ENCODE data around the gene TARDBP. TPM values are rescaled to one million over a fixed set of nuclear protein-coding genes. Genes with fewer than 3 reads are reported as not detected.

The TARDBP gene
- total RNA-seq, 1 donor from 2014 or later: 117 TPM

- Histone ChIP-seq H3K27ac (no peak overlapping the region), H3K36me3 (peaks cover 87% of the 10 kb centered on the region), H3K4me1 (no peaks in the 10 kb centered on the region), H3K9me3 (no peaks in the 10 kb centered on the region), H3K27me3 (ENCODE audit: low read depth) (no peaks in the 10 kb centered on the region), H3K4me3 (no peak overlapping the region)
- DNase-seq: no peak
- no peak for TF ChIP-seq CTCF (IDR thresholded peaks at IDR 0.05)
- ATAC-seq: no peak
- intact Hi-C loops (cut with DNase I): no loop called here
Measured at GRCh38 chr1:11025618-11026017, 13.2 kb downstream of the TARDBP start.

GRCh38 chr1:11026052-11026451, 13.6 kb downstream of the TARDBP start:
- Histone ChIP-seq H3K4me3 (no peak overlapping the region), H3K27ac (no peak overlapping the region), H3K4me1 (no peaks in the 10 kb centered on the region), H3K36me3 (peaks cover 87% of the 10 kb centered on the region), H3K27me3 (ENCODE audit: low read depth) (no peaks in the 10 kb centered on the region), H3K9me3 (no peaks in the 10 kb centered on the region)
- no peak for TF ChIP-seq CTCF (IDR thresholded peaks at IDR 0.05)
- intact Hi-C loops (cut with DNase I): no loop called here
- no peak for ATAC-seq
- DNase-seq: no peak

GRCh38 chr1:11026903-11027302, 14.4 kb downstream of the TARDBP start:
- no peaks in the 10 kb centered on the region for H3K9me3 ChIP-seq
- no peak overlapping the region for H3K27ac ChIP-seq
- no peaks in the 10 kb centered on the region for H3K27me3 ChIP-seq (ENCODE audit: low read depth)
- ATAC-seq (no peak), DNase-seq (no peak)
- no peak for TF ChIP-seq CTCF (IDR thresholded peaks at IDR 0.05)
- H3K4me3 ChIP-seq: no peak overlapping the region
- H3K4me1 ChIP-seq: no peaks in the 10 kb centered on the region
- intact Hi-C loops (cut with DNase I): no loop called here
- peaks cover 79% of the 10 kb centered on the region for H3K36me3 ChIP-seq

DNA sequence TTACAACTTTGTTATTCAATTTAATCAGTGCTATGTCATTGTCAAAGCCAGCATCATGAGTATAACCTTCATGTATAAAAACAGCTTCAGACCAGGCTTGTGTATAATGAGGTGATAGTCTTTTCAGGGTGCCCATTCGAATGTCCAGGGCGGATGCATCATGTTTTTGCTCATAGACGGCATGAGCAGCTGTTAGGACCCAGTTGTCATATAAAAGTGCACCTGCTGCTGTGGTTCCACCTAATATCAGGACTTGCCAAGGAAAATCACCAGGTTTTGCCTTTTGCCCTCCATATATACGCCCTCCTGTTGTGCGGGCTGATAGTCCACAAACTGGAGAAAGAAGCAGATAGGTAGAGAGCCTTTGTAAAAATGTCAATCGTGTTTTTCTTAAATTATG, 14.9 kb downstream of the TARDBP start:
- H3K9me3 ChIP-seq: no peaks in the 10 kb centered on the region
- TF ChIP-seq CTCF (IDR thresholded peaks at IDR 0.05): no peak
- DNase-seq (no peak), ATAC-seq (no peak)
- intact Hi-C loops (cut with DNase I): no loop called here
- H3K4me3 ChIP-seq: no peak overlapping the region
- no peaks in the 10 kb centered on the region for H3K27me3 ChIP-seq (ENCODE audit: low read depth)
- H3K36me3 ChIP-seq: peaks cover 75% of the 10 kb centered on the region
- no peak overlapping the region for H3K27ac ChIP-seq
- H3K4me1 ChIP-seq: no peaks in the 10 kb centered on the region

DNA sequence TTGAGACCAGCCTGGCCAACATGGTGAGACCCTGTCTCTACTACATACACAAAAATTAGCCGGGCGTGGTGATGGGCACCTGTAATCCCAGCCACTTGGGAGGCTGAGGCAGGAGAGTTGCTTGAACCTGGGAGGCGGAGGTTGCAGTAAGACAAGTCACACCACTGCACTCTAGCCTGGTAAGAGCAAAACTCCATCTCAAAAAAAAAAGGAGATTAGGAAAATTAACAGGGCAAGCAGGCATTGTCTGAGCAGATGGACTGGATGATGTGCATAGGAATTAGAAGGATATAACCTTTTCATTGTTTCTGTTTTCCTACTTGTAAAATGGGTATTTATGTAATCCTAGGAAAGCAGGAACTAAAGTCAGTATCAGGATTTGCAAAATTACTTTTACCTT, 15.6 kb downstream of the TARDBP start:
- Histone ChIP-seq H3K27me3 (ENCODE audit: low read depth) (no peaks in the 10 kb centered on the region), H3K27ac (no peak overlapping the region), H3K4me3 (no peak overlapping the region), H3K9me3 (no peaks in the 10 kb centered on the region), H3K4me1 (no peaks in the 10 kb centered on the region), H3K36me3 (peaks cover 68% of the 10 kb centered on the region)
- ATAC-seq (no peak), DNase-seq (no peak)
- TF ChIP-seq CTCF (IDR thresholded peaks at IDR 0.05): no peak
- intact Hi-C loops (cut with DNase I): no loop called here

GRCh38 chr1:11030865-11031264, 18.4 kb downstream of the TARDBP start:
- no peak for ATAC-seq
- intact Hi-C loops (cut with DNase I): no loop called here

More at GRCh38 chr1:11030865-11031264, 18.4 kb downstream of the TARDBP start:
- H3K4me1 ChIP-seq: no peaks in the 10 kb centered on the region
- H3K4me3 ChIP-seq: no peak overlapping the region
- TF ChIP-seq CTCF (IDR thresholded peaks at IDR 0.05): no peak
- no peak for DNase-seq
- H3K27me3 ChIP-seq (ENCODE audit: low read depth): no peaks in the 10 kb centered on the region
- H3K9me3 ChIP-seq: no peaks in the 10 kb centered on the region
- no peak overlapping the region for H3K27ac ChIP-seq
- peaks cover 39% of the 10 kb centered on the region for H3K36me3 ChIP-seq
